Ovary (tissue), 3 donors: ENCODE data around the gene KCTD16.

Experiments
- POLR2A ChIP-seq: fragments of 450-650 bp; IDR thresholded peaks from one replicate; pipeline ENCODE4 v1.6.1; 2017; ENCODE audit warnings: antibody characterized with exemption, mild to moderate bottlenecking, moderate library complexity
- TF ChIP-seq, protein P1 (sequence below), 3 donors: fragments of 450-650 bp in 2 of 3; fragments of 200-600 bp in 1 of 3; IDR thresholded peaks; one replicate each; pipeline versions ENCODE4 v1.5.1 to v1.8.0; 2016 to 2022; ENCODE audit warnings: antibody characterized with exemption in 3 of 3, mild to moderate bottlenecking in 1 of 3
- donor health status: DM: no; HTN: no; CAD: no.

DNA sequence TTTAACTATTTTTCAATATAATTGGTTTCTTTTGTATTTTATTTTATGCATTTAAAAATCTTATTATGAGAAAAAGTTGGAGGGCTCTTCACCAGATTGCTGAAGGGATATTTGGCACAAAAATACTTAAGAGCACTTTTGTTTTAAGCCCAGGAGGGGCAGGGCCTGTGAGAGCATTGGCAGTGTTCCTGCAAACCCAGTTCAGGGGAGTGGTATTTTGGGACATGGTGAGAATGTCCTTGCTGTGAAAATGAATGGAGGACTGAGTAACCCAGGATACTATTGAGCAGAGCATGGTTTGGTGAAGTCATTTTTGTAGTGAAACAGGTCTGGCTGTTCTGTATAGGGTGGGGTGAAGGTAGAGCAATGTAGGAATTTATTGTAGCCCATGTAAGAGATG is 121.4 kb downstream of the KCTD16 start:
- no peak for TF ChIP-seq POLR2A
- TF ChIP-seq, protein P1, sequence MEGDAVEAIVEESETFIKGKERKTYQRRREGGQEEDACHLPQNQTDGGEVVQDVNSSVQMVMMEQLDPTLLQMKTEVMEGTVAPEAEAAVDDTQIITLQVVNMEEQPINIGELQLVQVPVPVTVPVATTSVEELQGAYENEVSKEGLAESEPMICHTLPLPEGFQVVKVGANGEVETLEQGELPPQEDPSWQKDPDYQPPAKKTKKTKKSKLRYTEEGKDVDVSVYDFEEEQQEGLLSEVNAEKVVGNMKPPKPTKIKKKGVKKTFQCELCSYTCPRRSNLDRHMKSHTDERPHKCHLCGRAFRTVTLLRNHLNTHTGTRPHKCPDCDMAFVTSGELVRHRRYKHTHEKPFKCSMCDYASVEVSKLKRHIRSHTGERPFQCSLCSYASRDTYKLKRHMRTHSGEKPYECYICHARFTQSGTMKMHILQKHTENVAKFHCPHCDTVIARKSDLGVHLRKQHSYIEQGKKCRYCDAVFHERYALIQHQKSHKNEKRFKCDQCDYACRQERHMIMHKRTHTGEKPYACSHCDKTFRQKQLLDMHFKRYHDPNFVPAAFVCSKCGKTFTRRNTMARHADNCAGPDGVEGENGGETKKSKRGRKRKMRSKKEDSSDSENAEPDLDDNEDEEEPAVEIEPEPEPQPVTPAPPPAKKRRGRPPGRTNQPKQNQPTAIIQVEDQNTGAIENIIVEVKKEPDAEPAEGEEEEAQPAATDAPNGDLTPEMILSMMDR (IDR thresholded peaks at IDR 0.05) = no peak
